ENCODE results near the gene MGMT. TPM values are rescaled to one million over a fixed set of nuclear protein-coding genes. Genes with fewer than 3 reads are reported as not detected.

The MGMT gene
- total RNA-seq, 2 experiments from 2014 or later: 9.0 to 9.6 TPM

DNA sequence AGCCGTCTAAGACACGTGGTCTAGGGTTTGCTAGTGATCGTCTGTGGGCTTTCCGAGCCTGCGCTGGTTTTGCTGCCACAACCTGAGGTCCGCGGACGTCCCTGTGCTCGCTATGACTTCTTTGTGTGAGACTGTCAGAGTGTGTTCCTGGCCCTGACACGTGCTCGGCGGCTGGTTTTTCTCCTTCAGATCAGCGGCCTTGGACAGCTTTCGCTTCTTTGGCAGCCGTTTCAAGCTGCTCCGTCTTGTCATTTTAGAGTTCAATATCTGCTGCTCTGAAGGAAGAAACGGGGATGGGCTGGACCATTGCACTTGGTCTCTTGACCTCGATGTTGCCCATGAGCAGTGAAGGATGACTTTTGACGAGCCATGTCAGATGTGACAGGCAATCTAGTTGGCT is 147.3 kb downstream of the MGMT start:
- H3K36me3 Mint-ChIP-seq (ENCODE audit: low read depth): peaks cover 85% of the 10 kb centered on the region
- Histone ChIP-seq H3K9me3 (ENCODE audit: control insufficient read depth in 1 of 2, insufficient read depth in 1 of 2, low read length in 2 of 2) (peaks cover 0 to 34% of the 10 kb centered on the region in 2 experiments), H3K4me1 (ENCODE audit: insufficient read depth, low read length) (no peaks in the 10 kb centered on the region), H3K4me3 (ENCODE audit: low read length) (no peak overlapping the region), H3K36me3 (ENCODE audit: insufficient read depth, low read length) (no peaks in the 10 kb centered on the region), H3K27ac (ENCODE audit: low read depth in 1 of 2, low read length in 2 of 2) (no peak overlapping the region), H3K27me3 (ENCODE audit: control insufficient read depth in 1 of 2, insufficient read depth in 2 of 2, low read length in 2 of 2) (no peaks in the 10 kb centered on the region)
- no peak overlapping the region for H3K4me3 Mint-ChIP-seq
- intact Hi-C loops (cut with DNase I, micrococcal nuclease): no loop called here
- ATAC-seq (ENCODE audit: poor library complexity) (no peak), DNase-seq (no peak)
- POLR2A ChIA-PET: no interaction called here
- TF ChIP-seq CTCF (IDR thresholded peaks at IDR 0.05): no peak
- CTCF ChIA-PET: no interaction called here
- no peak overlapping the region for H3K27ac Mint-ChIP-seq
- peaks cover 6% of the 10 kb centered on the region for H3K9me3 Mint-ChIP-seq
- H3K27me3 Mint-ChIP-seq: no peaks in the 10 kb centered on the region
- H3K4me1 Mint-ChIP-seq (ENCODE audit: low read depth): peaks cover 9% of the 10 kb centered on the region

DNA sequence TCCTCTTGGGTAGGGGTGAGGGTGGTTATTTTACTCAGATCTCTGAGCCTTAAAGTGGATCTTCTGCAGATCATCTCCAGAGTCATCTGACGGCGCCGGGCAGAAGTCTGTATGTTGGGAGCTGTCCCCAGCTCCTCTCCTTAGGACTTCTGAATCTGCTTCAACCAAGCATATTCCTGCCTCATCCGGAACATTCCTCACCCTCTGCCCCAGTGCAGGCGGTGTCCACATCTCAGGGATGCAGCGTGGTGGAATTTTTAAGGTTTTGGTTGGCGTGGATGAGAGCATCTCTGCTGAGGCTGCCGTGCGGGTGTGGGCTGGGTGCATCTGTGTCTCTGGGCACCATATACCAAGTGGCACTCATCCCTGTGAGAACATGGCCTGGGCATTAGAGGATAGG is 148.3 kb downstream of the MGMT start:
- DNase-seq (no peak), ATAC-seq (ENCODE audit: poor library complexity) (no peak)
- no peaks in the 10 kb centered on the region for H3K36me3 ChIP-seq (ENCODE audit: insufficient read depth, low read length)
- intact Hi-C loops (cut with DNase I, micrococcal nuclease): no loop called here
- TF ChIP-seq CTCF (IDR thresholded peaks at IDR 0.05): no peak
- POLR2A ChIA-PET: no interaction called here
- CTCF ChIA-PET: no interaction called here
- Mint-ChIP-seq H3K27me3 (no peaks in the 10 kb centered on the region), H3K4me3 (no peak overlapping the region), H3K4me1 (ENCODE audit: low read depth) (peaks cover 9% of the 10 kb centered on the region), H3K36me3 (ENCODE audit: low read depth) (peaks cover 78% of the 10 kb centered on the region), H3K27ac (no peak overlapping the region), H3K9me3 (peaks cover 7% of the 10 kb centered on the region)
- no peak overlapping the region for H3K4me3 ChIP-seq (ENCODE audit: low read length)
- no peaks in the 10 kb centered on the region for H3K27me3 ChIP-seq (ENCODE audit: control insufficient read depth in 1 of 2, insufficient read depth in 2 of 2, low read length in 2 of 2)
- H3K4me1 ChIP-seq (ENCODE audit: insufficient read depth, low read length): no peaks in the 10 kb centered on the region
- H3K9me3 ChIP-seq (ENCODE audit: control insufficient read depth in 1 of 2, insufficient read depth in 1 of 2, low read length in 2 of 2): peaks cover 0 to 30% of the 10 kb centered on the region in 2 experiments
- no peak overlapping the region for H3K27ac ChIP-seq (ENCODE audit: low read depth in 1 of 2, low read length in 2 of 2)

DNA sequence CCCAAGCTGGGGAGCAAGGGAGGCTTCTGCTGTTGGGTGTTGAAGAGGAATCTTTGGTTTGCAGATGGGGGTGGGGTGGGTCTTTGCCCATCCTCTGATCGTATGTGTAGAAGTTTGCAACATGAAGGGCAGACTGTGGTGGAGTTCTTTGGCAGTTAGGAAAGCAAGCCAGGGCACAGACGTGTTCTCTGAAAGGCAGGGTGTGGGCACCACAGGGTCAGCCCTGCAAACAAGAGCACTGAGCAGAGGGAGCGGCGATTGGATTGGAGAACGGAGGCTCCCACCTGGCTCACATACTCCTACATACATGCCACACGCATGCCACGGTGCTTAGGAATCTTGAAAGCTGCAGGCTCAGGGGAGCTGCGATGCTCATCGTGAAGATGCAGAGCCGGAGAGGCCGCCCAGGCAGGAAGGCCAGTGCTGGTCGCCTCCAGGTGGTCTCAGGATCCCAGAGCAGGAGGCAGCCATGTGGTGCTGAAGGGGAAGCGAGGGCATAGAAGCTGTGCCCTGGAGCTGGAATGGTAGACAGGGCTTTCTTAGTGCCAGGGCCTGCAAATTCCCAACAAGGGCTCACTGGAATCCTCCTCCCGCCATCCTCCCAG is 149.0 kb downstream of the MGMT start:
- no peaks in the 10 kb centered on the region for H3K27me3 Mint-ChIP-seq
- DNase-seq: no peak
- H3K9me3 ChIP-seq (ENCODE audit: control insufficient read depth in 1 of 2, insufficient read depth in 1 of 2, low read length in 2 of 2): peaks cover 0 to 30% of the 10 kb centered on the region in 2 experiments
- H3K4me1 ChIP-seq (ENCODE audit: insufficient read depth, low read length): no peaks in the 10 kb centered on the region
- H3K4me1 Mint-ChIP-seq (ENCODE audit: low read depth): peaks cover 6% of the 10 kb centered on the region
- no peaks in the 10 kb centered on the region for H3K36me3 ChIP-seq (ENCODE audit: insufficient read depth, low read length)
- intact Hi-C loops (cut with DNase I, micrococcal nuclease): no loop called here
- H3K27ac ChIP-seq (ENCODE audit: low read depth in 1 of 2, low read length in 2 of 2): no peak overlapping the region
- TF ChIP-seq CTCF (IDR thresholded peaks at IDR 0.05): no peak
- no peak overlapping the region for H3K4me3 ChIP-seq (ENCODE audit: low read length)
- ChIA-PET POLR2A (no interaction called here), CTCF (no interaction called here)
- H3K4me3 Mint-ChIP-seq: no peak overlapping the region
- H3K27ac Mint-ChIP-seq: no peak overlapping the region
- H3K36me3 Mint-ChIP-seq (ENCODE audit: low read depth): peaks cover 73% of the 10 kb centered on the region
- H3K27me3 ChIP-seq (ENCODE audit: control insufficient read depth in 1 of 2, insufficient read depth in 2 of 2, low read length in 2 of 2): no peaks in the 10 kb centered on the region
- ATAC-seq (ENCODE audit: poor library complexity): no peak
- peaks cover 6% of the 10 kb centered on the region for H3K9me3 Mint-ChIP-seq
